Right ventricle myocardium inferior (tissue), 1 donor: Measurements from ENCODE around the gene MAP3K8. TPM values are rescaled to one million over a fixed set of nuclear protein-coding genes. Genes with fewer than 3 reads are reported as not detected.
A peak's percentile ranks its signal among the peaks of the same experiment; 100 is the strongest.
"Not testable (repeated sequence)": the region's sequence is repeated elsewhere in the genome, so short reads cannot be mapped to it uniquely, and the experiment has no call there.

Experiments
- ATAC-seq: fragments of 200-7000 bp; cut with Tn5 transposase; one replicate; pipeline ENCODE4 v1.9.1; 2020; ENCODE audit warnings: mild to moderate bottlenecking, moderate library complexity
- DNase-seq: peaks from one replicate; pipeline ENCODE4 v3.0.0; 2021; ENCODE audit errors: missing footprints
- intact Hi-C: fragments of 100-400 bp; cut with DNase I; formaldehyde crosslinking; loops from one replicate; pipeline ENCODE4 v1.11.0; 2022
- total RNA-seq: library from RNA; stranded (reverse); fragmentation: NEBNext Ultra II Directional; extraction: Animal tissue kit (Norgen Biotek cat#: 25700); gene quantifications from one replicate; pipeline ENCODE4 v1.2.1, GENCODE V29; 2021
- donor health status: DM: no; HTN: yes; CAD: no; lungs with severe emphysema.

The MAP3K8 gene
- total RNA-seq, 1 donor from 2014 or later = 6.7 TPM

DNA sequence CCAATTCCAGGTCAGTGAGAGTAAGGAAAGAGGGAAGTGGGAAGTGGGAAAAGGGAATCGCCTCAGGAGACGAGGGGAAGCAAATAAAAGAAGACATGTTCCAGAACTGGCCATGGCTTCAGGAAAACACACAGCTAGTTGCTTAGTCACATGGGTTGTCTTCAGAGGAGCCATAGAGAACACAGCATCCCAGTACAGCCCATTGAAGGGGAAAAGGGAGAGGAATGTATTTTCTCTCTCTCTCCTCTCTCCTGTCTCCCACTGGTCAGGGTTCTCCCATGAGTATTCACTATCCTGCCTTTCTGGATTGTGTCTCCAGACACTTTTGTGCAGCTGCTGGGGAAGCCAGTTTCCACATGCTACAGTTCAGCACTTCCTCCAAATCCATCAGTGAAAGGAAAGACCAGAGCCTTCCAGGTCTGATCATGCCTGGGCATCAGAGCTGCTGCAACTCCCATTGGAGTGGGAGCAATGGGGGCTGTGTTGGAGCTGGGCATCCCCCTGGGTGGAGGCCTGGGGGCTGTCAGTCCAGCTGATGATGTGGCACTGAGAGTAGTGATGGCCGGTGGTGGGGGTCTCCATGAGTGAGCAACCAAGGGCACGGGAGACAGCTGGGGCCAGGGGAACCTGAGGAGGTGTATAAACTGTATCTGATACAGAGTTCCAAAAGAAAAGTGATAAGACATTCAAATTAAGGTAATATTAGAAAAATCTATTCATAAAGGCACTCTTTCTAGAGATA, 38.6 kb downstream of the MAP3K8 start:
- DNase-seq = no peak
- intact Hi-C loops = no loop called here
- ATAC-seq = no peak

DNA sequence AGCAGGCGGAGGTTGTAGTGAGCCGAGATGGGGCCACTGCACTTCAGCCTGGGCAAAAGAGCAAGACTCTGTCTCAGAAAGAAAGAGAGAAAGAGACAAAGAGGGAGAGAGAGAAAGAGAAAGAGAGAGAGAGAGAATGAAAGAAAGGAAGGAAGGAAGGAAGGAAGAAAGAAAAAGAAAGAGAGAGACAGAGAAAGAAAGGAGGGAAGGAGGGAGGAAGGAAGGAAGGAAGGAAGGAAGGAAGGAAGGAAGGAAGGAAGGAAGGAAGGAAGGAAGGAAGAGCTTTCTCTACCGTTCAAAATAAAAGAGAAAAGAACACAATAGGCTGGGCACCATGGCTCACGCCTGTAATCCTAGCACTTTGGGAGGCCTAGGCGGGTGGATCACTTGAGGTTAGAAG, 41.5 kb downstream of the MAP3K8 start:
- ATAC-seq, intact Hi-C loops, DNase-seq: not testable (repeated sequence)

DNA sequence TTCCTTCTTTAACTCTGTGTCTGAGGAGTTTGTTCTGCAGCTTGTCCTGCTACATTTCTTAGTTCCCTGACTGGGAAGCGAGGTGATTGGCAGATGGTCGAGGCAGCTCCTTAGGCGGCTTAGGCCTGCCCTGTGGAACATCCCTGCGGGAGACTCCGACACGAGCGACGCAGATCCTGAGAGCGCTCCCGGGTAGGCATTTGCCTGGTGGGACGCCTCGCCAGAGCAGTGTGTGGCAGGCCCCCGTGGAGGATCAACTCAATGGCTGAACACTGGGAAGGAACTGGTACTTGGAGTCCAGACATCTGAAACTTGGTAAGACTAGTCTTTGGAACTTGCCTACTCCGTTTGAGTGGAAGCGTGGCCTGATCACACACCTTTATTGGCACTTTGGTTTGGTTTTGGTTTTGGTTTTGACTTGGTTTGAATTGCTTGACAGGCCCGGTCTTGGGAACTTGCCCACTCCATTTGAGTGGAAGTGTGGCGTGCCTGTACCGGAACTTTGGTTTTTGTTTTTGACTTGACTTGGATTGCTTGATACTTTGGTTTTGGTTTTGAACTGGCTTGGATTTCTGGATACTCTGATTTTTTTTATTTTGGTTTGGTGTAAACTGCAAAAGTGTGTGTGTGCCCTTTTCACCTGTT, 42.6 kb downstream of the MAP3K8 start:
- no peak for DNase-seq
- intact Hi-C loops = no loop called here
- no peak for ATAC-seq

DNA sequence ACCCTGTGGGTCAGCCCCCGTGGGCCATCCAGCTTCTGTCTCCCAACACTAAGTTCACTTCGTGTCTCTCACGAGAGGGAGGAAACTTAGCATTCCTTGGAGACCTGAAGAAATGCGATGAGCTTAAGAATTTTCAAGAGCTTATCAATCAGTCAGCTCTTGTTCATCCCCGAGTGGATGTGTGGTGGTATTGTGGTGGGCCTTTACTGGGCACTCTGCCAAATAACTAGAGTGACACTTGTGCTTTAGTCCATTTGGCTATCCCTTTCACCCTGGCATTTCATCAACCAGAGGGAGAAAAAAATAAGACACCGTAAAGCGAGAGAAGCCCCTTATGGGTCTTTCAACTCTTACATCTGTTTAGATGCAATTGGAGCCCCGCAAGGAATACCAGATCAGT, 45.5 kb downstream of the MAP3K8 start:
- DNase-seq, ATAC-seq, intact Hi-C loops: not testable (repeated sequence)

DNA sequence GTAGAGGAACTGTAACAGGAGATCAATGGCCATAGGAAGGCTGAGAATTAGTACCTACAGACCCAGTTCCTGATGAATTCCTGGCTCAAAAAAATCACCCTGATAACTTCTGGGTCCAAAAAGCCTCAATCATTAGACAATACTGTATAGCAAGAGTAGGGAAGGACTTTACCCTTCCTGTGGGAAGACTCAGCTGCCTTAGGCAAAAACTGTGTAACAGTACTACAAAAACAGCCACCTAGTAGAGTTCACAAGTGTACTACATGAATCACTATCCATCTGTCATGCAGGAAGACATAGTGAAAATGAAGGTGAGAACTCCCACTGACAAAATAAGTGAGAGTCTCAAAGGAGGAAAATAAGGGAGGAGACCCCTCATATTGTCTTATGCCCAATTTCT, 47.6 kb downstream of the MAP3K8 start:
- no peak for DNase-seq
- intact Hi-C loops = no loop called here
- no peak for ATAC-seq

DNA sequence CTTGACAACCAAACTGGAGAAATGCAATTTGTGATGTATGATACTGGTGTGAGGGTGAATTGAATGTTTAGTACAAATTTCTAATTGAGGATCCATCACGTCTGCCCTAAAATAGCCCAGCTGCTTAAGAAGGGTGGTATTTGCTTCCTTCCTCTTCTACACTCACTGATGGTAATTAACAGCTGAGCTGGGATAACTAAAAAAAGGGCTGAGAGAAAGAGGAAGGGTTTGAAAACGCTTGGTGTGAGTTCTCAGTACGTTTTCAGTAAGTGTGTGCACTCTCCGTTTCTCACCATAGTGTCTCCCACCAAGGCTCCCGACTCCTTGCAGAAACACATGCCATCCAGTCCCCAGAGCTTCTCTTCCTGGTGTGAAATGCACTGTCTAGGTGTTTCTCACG, 54.3 kb downstream of the MAP3K8 start:
- DNase-seq (no peak), ATAC-seq (peak; percentile 60)
- intact Hi-C loops = no loop called here

DNA sequence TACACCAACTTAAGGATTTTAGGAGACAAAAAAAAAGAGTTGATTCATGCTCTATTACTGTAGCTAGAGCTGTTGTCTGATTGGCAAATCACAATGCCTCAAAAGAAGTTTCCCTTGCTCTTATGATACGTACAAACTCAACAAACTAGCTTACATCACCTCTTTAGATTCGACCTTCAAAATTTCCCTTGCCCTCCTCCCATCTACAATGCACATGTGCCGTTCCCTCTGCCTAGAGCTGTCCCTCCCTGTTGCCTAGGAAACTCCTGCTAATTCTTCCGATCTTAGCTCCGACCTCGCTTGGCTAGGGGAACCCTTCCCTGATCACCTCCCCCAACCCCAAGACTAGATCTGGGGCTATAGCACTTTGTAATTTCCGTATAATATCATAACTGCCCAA, 55.4 kb downstream of the MAP3K8 start:
- no peak for ATAC-seq
- no peak for DNase-seq
- intact Hi-C loops = no loop called here

DNA sequence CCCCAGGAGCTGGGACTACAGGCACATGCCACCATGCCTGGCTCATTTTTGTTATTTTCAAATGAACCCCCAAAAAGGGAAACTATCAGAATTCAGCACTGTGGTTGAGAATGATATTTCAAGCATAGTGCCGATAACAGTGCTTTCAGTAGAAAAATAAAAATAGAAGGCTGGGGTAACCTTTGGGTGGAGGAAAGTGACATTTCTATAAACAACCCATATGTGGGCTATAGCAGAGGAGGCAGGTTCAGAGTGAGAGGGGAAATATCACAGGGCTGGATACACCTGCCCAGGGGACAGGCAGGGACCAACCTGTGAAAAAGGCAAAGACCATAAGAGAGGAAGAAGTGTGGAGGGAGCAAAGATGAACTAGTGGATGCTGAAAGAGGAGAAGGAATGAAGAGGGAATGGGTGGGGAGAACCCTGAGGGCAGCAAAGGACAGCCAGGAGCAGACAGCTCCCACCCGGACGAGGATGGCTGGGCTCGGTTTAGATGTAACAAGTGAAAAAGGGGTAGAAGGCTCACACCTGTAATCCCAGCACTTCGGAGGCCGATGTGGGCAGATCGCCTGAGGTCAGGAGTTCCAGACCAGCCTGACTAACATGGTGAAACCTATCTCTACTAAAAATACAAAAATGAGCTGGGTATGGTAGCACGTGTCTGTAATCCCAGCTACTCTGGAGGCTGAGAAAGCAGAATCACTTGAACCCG, 56.5 kb downstream of the MAP3K8 start:
- DNase-seq = no peak
- intact Hi-C loops = no loop called here
- ATAC-seq = no peak

DNA sequence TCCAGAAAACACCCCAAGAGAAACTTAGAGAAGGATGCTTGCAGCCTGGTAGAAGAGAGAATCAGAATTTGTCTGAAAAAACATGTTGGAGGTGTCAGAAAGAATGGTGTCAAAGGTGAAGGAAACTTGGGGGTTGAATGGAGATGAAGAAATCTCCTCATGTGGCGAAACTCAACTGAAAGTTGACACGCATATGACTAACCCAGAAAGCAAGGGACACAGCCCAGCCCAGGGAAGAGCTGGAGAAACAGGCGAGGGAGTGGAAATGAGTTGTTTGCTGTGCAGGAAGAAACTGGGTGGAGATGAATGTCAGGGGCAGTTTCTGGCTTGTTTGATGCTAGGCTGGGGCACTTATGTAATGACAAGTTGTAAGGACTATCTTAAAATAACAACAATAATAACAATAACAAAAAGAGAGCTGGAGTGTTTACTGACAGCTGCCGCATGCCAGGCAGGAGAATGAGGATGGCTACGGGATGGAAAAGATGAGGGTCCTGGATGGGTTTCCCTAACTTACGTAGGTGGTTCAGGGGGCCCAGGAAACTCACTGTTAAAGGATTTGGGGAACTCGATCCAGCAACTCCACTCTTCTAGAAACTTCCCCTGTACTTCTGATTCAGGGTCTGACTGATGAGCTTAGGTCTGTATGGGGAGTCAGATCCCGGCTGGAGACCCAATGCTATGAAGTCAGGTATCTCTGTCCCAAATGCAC, 57.4 kb downstream of the MAP3K8 start:
- intact Hi-C loops = no loop called here
- DNase-seq (no peak), ATAC-seq (no peak)

DNA sequence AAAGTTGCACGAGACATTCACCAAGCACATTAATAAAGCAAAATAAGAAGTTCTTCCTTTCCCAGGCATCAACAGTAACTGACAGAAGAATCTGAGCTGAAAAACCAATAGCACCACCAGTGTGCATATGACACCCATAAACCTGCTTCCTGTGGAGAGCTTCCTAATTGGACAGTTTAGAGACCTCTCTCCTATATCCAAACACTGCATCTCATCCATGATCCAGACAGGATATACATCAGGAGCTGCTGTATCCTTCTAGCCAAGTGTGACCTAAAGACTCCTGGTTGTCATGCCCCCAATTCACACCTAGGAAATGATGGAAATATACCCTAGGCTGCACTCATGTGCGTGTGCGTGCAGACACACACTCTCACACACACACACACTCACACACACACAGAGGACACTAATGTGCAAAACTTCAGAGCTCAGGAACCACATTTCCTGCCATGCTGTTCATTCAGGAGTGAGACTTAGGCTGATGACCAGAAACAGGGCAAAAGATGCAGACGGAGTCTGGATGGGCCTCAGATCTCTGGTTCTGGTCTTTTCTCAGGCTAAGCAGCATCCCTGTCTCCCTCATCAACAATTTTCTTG, 58.0 kb downstream of the MAP3K8 start:
- intact Hi-C loops = no loop called here
- ATAC-seq (no peak), DNase-seq (no peak)

DNA sequence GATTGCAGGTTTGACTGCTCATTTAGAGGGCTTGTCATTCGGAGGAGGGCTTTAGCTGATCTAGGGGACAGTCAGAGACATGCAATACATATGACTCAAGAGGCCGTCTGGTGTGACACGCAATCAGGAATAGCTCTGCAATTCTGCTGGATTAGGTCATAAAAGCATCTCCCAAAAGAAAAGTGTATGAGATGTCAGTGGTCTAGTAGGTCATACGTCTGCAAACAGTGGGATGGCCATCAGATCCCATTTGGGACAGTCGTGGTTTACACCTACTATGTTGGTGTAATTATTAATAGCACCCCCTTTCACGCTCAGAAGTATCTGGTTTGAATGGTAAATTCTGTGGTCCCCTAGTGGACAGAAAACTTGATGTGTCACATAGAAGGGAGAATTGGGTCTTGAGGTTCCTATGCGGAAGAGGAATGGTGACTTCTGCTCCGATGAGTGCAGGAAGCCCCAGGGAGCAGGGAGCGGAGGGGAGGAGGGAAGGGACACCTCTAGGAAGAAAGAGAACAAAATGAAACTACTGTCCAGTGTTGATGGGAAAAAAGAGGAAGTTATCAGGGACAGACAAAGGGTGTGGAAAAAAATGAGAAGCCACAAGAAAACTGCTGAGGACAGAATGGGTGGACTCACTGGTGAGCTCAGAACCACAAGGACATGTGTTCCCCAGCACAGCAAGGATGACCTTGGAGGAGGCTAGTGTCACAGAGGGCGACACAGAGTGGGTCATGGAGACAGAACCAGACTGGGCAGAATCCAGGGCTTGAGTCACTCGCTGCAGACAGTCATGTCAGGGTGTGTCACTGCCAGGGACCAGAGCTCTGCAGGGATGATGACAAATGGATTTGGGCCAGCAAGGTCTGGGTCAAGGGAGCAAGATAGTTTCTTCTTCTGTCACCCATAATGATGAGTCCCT, 59.9 kb downstream of the MAP3K8 start:
- intact Hi-C loops = no loop called here
- DNase-seq (peak; percentile 71), ATAC-seq (peak; percentile 81)

DNA sequence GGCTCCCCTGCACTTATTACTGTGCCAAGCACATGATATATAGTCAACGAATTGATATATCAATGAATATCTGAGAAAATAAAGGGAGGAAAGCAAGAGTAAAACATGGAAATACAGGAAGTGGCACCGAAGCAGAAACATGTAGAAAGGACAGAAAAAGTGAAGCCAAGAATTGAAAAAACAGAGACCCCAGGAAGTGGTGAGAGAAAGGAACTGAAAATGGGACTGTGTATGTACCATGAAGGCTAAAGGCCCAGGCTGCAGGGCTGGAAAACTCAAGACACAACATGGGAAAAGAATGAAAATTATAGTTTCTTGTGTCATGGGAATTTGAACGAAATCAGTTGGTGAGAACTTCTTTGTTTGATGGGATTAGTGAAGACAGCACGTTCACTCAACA, 60.6 kb downstream of the MAP3K8 start:
- no peak for DNase-seq
- intact Hi-C loops = no loop called here
- ATAC-seq = no peak

DNA sequence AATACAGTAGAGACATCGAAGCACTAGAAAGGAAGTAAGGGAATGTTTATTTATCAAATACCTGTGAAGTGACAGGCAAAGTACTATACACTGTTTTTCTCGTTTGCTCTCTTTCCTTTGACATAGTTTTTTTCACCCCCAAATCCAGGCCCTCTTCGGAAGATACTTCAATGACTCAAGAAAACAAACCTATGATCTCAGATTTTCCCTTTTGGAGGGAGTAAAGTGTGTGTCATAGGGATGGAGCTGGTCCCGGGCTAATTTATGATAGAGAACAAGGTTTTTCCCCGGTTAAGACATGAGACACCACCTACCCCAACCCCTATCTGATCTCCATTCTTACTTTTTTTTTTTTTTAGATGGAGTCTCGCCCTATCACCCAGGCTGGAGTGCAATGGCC, 61.7 kb downstream of the MAP3K8 start:
- DNase-seq (no peak), ATAC-seq (no peak)
- intact Hi-C loops = no loop called here

DNA sequence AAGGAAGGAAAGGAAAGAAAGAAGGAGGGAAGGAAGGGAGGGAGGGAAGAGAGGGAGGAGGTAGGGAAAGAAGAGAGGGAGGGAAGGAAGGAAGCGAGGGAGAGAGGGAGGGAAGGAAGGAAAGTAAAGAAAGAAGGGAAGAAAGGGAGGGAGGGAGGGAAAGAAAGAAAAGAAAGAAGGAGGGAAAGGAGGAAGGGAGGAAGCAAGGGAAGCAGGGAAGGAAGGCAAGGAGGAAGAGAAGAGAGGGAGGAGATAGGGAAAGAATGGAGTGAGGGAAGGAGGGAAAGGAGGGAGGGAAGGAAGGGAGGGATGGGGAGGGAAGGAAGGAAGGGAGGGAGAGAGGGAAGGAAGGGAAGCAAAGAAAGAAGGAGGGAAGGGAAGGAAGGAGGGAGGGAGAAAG, 65.8 kb downstream of the MAP3K8 start:
- intact Hi-C loops = no loop called here
- ATAC-seq (no peak), DNase-seq (no peak)

DNA sequence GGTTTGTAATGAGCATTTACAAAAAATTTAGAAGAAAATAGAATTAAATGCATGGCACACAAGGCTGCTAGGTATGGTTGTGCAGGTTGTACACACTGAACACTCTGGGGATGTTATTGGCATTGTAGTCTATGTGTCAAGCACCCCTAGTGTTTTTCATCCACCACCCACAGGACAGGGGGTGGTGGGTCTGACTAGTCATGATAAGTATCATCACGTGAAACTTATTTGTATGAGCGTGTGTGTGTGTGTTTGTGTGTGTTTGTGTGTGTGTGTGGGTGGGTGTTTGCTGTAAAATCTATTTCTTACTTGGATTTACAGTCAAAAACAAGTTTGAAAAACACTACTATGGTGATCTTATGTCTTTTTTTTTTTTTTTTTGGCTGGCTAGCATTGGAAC, 66.5 kb downstream of the MAP3K8 start:
- ATAC-seq (no peak), DNase-seq (no peak)
- intact Hi-C loops = no loop called here

DNA sequence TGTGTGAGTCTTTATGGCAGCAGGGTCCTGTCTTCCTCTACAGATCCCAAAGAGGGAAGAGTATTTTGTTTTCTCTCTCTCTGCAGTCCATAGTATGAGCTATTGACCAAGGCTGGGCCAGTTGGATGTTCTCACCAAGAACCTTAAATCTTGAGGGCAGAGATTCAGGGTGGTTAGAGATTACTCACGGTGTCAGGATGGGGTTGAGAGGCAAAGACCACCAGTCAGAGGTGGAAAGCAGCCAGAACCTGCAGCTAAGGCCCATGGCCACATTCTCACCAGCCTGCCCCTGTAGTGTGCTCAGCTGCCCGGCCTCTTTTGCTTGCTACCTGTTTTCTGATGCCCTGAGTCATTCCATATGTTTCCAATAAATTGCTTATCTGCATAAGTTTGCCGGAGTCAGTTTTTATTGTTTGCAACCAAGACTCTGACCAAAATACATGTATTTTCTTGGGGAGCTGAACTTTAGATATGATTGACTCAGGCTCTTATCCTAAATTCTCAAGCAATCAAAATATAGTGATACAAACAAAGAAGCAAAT, 67.0 kb downstream of the MAP3K8 start:
- DNase-seq = no peak
- intact Hi-C loops = no loop called here
- ATAC-seq = no peak

DNA sequence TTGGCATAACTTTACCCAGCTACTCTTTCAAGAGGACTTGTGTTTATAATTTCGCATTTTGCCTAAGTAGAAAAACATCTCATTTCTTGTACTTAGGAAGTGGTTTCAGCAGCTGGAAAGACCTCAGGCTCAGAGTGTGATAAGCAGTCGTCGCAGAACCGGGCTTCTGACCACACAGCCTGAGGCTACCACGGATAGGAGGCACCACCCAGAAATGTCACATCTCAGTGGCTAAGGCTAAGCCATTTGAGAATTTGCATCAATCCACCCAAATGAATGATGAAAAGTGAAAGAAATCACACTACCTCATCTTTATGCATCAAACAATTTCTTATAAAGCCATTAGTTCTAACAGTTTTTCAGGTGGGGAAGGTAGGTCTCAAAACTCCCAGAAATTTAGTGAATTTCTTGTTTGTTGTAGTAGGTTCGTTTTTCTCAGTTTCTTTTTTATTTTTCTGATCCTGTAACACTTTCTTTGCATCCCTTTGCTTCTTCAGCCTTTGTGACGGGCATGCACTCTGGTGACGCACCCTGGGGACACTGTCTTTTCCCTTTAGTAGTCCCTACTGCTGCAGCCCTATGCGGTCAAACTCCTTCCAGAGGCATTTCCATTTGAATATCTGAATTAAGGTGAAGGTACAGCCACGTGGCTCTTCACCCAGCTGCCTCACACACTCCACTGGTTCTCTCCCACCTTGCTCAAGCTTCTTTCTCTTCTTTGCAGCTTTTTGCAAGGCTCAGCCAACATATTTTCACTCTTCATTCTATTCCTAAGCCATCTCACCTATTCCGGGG, 68.5 kb downstream of the MAP3K8 start:
- no peak for ATAC-seq
- DNase-seq = no peak
- intact Hi-C loops = no loop called here
